Thyroid gland (tissue), 4 donors: ENCODE measurements around the gene RCCD1. TPM values are rescaled to one million over a fixed set of nuclear protein-coding genes. Genes with fewer than 3 reads are reported as not detected.

Source experiments
- DNase-seq, 2 donors: peaks; one replicate each; pipeline ENCODE4 v3.0.0-alpha.2; 2019
- H3K27ac ChIP-seq, 3 donors: fragments of 200-600 bp; sonication (generic); 1 replicate in 2 of 3; 2 replicates in 1 of 3; pipeline ENCODE4 v1.5.1; 2016 to 2019; ENCODE audit warnings: mild to moderate bottlenecking in 1 of 3, moderate library complexity in 1 of 3
- H3K27me3 ChIP-seq: fragments of 200-600 bp; sonication (generic); one replicate; pipeline ENCODE4 v1.5.1; 2019
- H3K36me3 ChIP-seq, 2 donors: fragments of 200-600 bp; sonication (generic); one replicate each; pipeline ENCODE4 v1.5.1; 2016 to 2019
- H3K4me1 ChIP-seq, 2 donors: fragments of 200-600 bp; sonication (generic); one replicate each; pipeline ENCODE4 v1.5.1; 2017 to 2019
- H3K4me3 ChIP-seq, 3 donors: fragments of 200-600 bp; sonication (generic); replicated peaks in 1 of 3; 1 replicate in 2 of 3; 2 replicates in 1 of 3; pipeline ENCODE4 v1.5.1; 2016; ENCODE audit warnings: mild to moderate bottlenecking in 1 of 3
- H3K9me3 ChIP-seq: fragments of 200-600 bp; sonication (generic); one replicate; pipeline ENCODE4 v1.5.1; 2017
- POLR2A ChIP-seq, 2 donors: fragments of 450-650 bp; IDR thresholded peaks; one replicate each; pipeline ENCODE4 v1.6.1; 2017; ENCODE audit warnings: antibody characterized with exemption in 2 of 2, mild to moderate bottlenecking in 2 of 2, moderate library complexity in 1 of 2
- WGBS, 2 donors: methylation state at CpG; one replicate each; pipeline ENCODE4 v1.1.5; 2017; 5-methylcytosine and 5-hydroxymethylcytosine counted together
- intact Hi-C: fragments of 100-400 bp; cut with DNase I; formaldehyde crosslinking; loops from one replicate; pipeline ENCODE4 v1.15.1; 2023
- total RNA-seq, 4 donors: library from RNA; depleted of rRNA; stranded (reverse); fragments of >200 nt; gene quantifications; one replicate each; pipeline ENCODE4 v1.2.3, GENCODE V29; 2016
- TF ChIP-seq, protein P1 (sequence below), 6 experiments: fragments of 200-600 bp in 3 of 6; fragments of 450-650 bp in 3 of 6; sonication (generic) in 3 of 6; IDR thresholded peaks; one replicate each; pipeline ENCODE4 v1.5.1; 2016 to 2019; ENCODE audit warnings: antibody characterized with exemption in 6 of 6, mild to moderate bottlenecking in 2 of 6, inconsistent platforms in 1 of 6, moderate library complexity in 1 of 6

Gene RCCD1
- total RNA-seq, 4 donors from 2014 or later, result 7.6 to 15.2 (median 9.9) TPM

DNA sequence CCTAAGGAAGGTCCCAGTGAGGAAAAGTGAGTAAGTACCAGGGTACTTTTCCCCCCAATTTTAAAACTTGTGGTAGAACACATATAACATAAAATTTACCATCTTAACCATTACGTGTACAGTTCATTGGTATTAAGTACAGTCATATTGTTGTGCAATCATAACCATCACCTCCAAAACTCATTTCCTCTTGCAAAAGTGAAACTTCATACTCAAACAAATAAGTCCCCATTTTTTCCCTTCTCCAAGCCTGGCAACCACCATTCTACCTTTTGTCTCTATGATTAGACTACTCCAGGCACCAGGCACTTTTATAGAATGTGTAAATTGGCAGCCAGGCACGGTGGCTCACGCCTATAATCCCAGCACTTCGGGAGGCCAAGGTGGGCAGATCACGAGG is 27.5 kb downstream of the RCCD1 start:
- intact Hi-C loops, result no loop called here
- no peaks in the 10 kb centered on the region for H3K4me1 ChIP-seq
- no peak overlapping the region for H3K27ac ChIP-seq
- no peak for DNase-seq
- WGBS, 2 donors, result 94 to 95% methylated on average over 5 of the region's 5 CpGs
- no peaks in the 10 kb centered on the region for H3K27me3 ChIP-seq
- no peak for TF ChIP-seq POLR2A (IDR thresholded peaks at IDR 0.05)
- TF ChIP-seq, protein P1, sequence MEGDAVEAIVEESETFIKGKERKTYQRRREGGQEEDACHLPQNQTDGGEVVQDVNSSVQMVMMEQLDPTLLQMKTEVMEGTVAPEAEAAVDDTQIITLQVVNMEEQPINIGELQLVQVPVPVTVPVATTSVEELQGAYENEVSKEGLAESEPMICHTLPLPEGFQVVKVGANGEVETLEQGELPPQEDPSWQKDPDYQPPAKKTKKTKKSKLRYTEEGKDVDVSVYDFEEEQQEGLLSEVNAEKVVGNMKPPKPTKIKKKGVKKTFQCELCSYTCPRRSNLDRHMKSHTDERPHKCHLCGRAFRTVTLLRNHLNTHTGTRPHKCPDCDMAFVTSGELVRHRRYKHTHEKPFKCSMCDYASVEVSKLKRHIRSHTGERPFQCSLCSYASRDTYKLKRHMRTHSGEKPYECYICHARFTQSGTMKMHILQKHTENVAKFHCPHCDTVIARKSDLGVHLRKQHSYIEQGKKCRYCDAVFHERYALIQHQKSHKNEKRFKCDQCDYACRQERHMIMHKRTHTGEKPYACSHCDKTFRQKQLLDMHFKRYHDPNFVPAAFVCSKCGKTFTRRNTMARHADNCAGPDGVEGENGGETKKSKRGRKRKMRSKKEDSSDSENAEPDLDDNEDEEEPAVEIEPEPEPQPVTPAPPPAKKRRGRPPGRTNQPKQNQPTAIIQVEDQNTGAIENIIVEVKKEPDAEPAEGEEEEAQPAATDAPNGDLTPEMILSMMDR (IDR thresholded peaks at IDR 0.05), result no peak
- no peaks in the 10 kb centered on the region for H3K36me3 ChIP-seq
- no peak overlapping the region for H3K4me3 ChIP-seq
- H3K9me3 ChIP-seq, result no peaks in the 10 kb centered on the region

- DNase-seq, result no peak
- H3K27ac ChIP-seq, result no peak overlapping the region
- no peaks in the 10 kb centered on the region for H3K27me3 ChIP-seq
- H3K4me3 ChIP-seq, result no peak overlapping the region
- no peaks in the 10 kb centered on the region for H3K4me1 ChIP-seq
- WGBS, 2 donors, result 78 to 85% methylated on average over 11 of the region's 11 CpGs
- no peak for TF ChIP-seq POLR2A (IDR thresholded peaks at IDR 0.05)
- intact Hi-C loops, result no loop called here
- no peaks in the 10 kb centered on the region for H3K36me3 ChIP-seq
- no peaks in the 10 kb centered on the region for H3K9me3 ChIP-seq
Observed at GRCh38 chr15:90986790-90987507, 32.3 kb downstream of the RCCD1 start.

DNA sequence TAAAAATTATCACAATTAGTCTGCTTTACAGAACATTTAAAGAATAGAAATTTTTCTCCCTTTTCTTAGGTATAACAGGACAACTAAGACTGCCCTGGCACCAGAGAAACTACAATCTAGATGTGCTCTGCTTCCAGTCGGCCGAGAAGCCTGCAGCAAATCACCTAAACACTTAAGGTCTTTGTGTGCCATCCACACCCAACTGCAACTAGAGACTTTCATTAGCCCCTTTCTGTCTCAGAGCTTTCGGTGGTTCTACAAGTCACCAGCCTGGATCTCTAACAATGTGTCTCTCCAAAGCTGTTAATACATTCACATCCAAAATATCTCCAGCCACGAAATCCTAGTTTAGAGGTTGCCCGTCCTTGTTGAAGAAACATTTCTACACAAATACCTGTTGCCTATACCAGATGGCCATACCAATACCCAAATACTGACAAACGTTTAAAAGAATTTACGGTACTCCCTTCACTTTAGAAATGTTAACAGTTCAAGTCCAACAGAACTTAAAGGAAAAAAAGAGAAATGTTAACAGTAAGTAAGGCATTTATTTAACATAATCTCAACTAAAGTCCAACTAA is 33.0 kb downstream of the RCCD1 start:
- no peak for TF ChIP-seq POLR2A (IDR thresholded peaks at IDR 0.05)
- TF ChIP-seq, protein P1 (IDR thresholded peaks at IDR 0.05), result no peak
- no peak overlapping the region for H3K4me3 ChIP-seq
- WGBS, 2 donors, result 69 to 72% methylated on average over 7 of the region's 7 CpGs
- intact Hi-C loops, result no loop called here
- H3K27me3 ChIP-seq, result no peaks in the 10 kb centered on the region
- H3K27ac ChIP-seq, result no peak overlapping the region
- DNase-seq, result no peak
- H3K9me3 ChIP-seq, result no peaks in the 10 kb centered on the region
- no peaks in the 10 kb centered on the region for H3K4me1 ChIP-seq
- H3K36me3 ChIP-seq, result no peaks in the 10 kb centered on the region

DNA sequence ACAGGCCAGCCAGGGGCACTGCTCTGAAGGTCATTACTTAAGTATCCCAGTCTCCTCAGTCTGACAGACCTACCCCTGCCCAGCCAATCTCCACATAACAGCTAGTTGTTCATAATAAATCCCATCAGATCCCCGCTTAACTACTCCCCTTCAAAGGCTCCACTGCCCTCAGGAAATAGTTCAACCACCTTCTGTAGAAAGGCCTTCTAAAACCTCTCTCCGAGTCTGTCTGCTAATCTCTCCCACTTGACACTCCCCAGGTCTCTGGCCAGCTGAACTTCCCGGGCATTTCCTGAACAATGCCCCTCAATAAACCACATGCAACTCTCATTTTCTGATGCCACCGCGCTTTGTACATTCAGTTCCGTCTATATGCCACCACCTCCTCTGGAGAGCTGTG is 33.6 kb downstream of the RCCD1 start:
- Histone ChIP-seq H3K9me3 (no peaks in the 10 kb centered on the region), H3K27ac (no peak overlapping the region), H3K4me1 (peaks cover 0 to 1% of the 10 kb centered on the region in 2 donors), H3K27me3 (no peaks in the 10 kb centered on the region), H3K36me3 (no peaks in the 10 kb centered on the region), H3K4me3 (no peak overlapping the region)
- WGBS, 2 donors, result 62 to 68% methylated on average over 6 of the region's 6 CpGs
- no peak for TF ChIP-seq POLR2A (IDR thresholded peaks at IDR 0.05)
- TF ChIP-seq, protein P1 (IDR thresholded peaks at IDR 0.05), result no peak
- intact Hi-C loops, result no loop called here
- no peak for DNase-seq

- TF ChIP-seq POLR2A (IDR thresholded peaks at IDR 0.05), result no peak
- TF ChIP-seq, protein P1 (IDR thresholded peaks at IDR 0.05), result no peak
- H3K27me3 ChIP-seq, result no peaks in the 10 kb centered on the region
- H3K9me3 ChIP-seq, result no peaks in the 10 kb centered on the region
- DNase-seq, result no peak
- intact Hi-C loops, result no loop called here
- no peaks in the 10 kb centered on the region for H3K36me3 ChIP-seq
- WGBS, 2 donors, result 87 to 91% methylated on average over 7 of the region's 7 CpGs
- H3K27ac ChIP-seq, result no peak overlapping the region
- H3K4me1 ChIP-seq, result peaks cover 0 to 6% of the 10 kb centered on the region in 2 donors
- H3K4me3 ChIP-seq, result no peak overlapping the region
Observed at GRCh38 chr15:90989040-90989768, 34.5 kb downstream of the RCCD1 start.
